HG03039 (cell line): Measurements from ENCODE around the gene PRR35.

Experiments used
- ATAC-seq: cut with Tn5 transposase; IDR thresholded peaks from one replicate; pipeline ENCODE4 v1.9.1; 2021; ENCODE audit warnings: mild to moderate bottlenecking, moderate library complexity; ENCODE audit not compliant: unreplicated experiment

The PRR35 gene

DNA sequence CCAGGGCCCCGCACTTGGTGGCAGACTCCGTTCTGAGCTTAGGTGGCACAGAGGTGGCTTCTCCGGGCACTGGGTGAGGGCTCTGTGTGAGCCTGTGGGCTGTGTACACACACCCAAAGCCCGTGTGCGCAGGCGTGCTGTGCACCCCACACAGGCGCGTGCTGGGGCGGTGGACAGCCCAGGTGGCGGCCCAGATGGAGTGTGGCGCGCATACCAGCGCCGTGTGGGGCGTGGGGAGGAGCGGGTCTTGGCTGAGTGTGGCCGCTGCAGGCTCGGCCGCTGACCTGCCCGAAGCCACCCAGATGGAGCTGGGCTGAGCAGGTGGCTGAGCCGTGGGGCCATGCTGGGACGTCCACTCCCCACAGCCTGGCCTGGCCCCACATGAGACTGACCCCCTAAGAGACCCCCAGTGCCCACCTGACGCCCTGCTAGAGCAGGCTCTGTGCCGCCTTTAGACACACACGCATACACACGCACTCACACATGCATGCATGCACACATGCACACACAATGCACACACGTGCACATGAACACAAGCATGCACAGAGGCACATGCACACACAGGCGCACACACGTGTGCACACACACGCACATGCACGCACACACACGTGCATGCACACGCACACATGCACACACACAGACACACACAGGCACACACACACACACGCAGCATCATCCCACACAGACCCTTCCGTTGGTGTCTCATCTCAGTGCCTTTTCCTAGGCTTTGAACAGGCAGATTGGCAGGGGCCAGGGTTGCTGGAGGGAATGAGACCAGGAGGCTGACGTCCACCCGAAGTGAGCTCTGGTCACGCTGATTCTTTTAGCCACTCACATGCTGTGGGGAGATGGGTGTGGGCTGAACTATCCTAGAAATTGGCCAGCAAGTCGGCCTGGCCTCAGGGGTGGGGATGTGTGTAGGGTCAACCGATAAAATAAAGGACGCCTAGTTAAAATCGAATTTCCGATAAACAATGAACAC lies 2.1 kb downstream of the PRR35 start:
- ATAC-seq, result no peak

DNA sequence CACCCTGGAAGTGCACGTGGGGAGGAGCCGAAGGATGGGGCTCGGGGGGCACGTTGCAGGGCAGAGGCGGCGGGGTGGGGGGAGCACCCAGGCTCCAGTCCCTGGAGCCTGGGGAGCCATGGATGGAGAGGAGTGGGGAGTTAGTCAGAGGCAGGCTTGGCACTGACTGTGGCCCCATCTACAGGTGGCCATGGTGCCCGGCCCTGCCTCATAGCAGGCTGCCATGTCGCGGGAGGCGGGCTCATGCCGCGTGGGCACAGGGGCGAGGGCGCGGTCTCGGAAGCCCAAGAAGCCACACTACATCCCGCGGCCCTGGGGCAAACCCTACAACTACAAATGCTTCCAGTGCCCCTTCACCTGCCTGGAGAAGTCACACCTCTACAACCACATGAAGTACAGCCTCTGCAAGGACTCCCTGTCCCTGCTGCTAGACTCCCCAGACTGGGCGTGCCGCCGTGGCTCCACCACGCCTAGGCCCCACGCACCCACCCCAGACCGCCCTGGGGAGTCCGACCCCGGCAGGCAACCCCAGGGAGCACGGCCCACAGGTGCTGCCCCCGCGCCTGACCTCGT lies 3.0 kb downstream of the PRR35 start:
- no peak for ATAC-seq

DNA sequence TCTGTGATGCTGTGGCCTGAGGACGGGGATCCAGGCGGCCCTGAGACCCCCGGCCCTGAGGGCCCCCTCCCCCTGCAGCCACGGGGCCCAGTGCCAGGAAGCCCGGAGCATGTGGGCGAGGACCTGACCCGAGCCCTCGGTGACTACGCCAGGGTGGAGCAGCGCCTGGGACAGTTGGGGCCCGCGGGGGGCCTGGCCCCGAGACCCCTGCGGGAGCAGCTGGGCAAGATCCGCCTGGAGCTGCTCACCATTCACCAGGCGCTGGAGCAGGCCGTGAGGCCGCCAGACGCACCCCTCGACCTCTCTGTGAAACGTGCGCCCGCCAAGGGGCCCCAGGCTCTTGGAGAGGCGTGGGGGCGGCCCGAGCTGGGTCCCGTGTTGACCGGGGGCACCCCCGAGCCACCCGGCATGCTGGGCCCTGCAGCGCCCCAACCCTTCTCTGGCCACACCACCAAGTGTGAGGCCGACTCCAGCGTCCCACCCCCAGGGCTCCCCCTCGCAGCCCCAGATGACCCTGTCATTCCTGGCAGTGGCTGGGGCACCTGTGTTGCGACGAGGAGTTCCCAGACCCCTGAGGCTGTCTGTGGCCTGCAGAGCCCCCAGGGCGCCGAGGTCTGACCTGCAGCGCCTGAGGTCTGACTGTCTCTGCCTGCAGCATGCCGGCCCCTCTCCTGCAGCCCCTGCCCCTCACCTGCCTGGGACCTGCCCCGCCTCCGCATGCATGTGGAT lies 4.7 kb downstream of the PRR35 start:
- ATAC-seq, result no peak

DNA sequence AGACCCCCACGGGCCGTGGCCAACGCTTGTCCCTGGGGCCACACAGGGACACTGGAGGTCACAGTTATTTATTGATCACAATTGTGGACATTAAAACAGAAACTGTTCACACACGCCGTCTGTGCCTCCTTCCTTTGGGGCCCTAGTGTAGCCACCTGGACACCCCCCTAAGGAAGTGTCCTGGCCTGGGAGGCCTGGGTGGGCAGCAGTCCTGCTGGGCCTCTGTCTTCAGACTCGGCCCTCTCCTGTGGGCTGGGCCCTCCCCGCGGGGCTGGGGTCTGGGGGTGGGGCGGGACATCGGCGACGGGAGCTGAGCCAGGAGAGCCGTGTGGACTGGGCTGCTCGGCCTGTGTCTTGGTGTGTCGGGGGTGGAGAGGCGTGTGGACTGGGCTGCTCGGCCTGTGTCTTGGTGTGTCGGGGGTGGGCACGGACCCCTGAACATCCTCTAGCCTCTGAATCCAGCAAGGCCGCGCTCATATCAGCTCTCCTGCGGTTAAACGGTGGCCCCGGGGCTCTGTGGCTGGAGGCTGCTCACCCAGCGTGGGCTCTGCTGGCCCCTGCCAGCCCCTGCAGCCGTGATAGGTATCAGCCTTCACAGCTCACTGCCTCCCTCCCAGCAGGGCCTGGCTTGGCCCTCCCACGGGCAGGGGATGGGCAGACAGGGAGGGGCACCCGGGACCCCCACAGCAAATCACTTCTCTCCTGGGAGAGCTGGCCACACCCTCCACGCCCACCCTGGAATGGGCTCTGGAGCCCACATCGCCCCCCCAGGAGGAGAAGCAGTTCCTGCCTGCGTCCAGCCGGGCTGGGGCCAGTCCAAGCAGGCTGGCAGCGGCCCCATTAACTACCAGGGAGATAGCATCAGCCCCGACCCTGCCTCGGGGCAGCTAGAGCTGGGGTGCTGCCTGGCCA lies 5.5 kb downstream of the PRR35 start:
- no peak for ATAC-seq

DNA sequence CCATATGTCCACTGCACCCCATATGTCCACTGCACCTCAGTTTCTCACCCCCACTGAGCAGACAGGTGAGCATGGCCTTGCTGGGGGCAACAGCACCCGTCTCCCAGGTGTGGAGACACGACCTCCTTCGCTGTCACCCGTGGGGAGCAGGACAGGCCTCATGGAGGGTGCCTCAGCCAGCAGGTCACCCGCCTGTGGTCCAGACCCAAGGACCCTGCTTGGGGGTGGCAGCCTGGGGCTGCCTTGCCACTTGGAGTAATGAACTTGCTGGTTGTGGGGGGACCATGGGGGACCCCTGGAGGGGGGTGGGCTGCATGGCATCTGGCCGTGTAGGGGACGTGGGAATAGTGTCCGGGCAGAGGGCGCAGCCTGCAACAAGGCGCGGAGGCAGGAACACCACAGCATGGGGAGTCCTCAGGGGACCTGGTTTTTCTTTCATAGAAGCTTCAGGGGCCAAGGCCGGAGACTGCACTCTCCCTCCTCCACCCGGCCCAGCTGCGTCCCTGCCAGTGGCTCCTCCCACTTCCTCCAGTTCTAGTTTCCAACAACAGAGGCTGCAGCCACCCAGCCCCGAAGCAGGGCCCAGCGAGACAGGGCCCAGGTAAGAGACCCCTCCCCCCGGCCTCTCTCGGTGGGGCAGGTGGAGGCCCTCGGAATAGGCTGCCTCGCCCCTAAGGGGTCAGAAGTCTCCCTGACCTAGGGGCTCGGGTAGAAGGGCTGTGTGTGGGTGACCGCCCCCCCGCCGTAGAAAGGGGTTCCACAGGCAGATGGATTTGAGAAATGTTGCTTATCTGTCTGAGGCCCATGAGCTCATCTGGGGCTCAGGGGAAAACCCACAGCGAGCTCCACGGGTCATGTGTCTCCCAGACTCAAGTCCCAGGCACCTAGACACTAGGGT lies 6.5 kb downstream of the PRR35 start, which contains the start of gene NHLRC4:
Gene NHLRC4 (plus strand): TSS at position 531 of the 898 bp plus-strand sequence. CDS start 1,043 bp downstream, outside the sequence.
- ATAC-seq, result no peak

DNA sequence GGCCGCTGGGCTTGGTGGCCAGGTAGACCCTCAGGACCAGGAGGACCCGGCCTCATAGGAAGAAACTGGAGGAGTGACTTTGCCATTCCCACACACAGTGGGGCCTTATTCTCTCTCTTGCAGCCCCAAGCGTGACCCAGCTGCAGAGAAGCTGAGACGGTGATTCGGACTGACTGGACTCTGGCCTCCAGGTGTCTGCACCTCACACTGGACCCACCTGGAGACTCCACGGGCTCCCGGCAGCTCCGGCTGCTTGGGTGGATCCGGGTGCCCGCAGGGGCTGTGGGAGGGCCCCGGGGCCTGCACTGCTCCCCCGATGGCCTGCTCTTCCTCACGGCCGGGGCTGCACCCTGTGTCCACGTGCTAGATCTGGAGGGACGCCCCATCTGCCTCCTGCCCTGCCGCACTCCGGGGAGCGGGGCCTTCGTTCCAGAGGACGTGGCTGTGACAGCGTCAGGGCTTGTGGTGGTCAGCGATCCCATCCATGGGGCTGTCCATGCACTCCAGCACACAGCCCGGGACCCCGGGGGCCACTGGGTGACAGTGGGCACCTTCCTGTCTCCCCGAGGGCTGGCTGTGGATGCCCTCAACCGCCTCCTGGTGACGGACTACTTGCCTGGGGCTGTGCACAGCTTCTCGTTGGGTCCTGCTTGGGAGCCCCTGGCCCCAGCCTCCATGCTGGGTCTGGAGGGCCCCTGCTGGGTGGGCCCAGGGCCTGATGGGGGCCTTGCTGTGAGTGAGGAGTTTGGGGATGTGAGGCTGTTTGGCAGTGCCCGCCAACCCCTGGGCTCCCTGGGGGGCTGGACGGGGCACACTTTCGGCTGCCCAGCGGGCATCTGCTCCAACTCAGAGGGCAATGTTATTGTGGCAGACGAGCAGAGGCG lies 7.4 kb downstream of the PRR35 start:
- no peak for ATAC-seq

DNA sequence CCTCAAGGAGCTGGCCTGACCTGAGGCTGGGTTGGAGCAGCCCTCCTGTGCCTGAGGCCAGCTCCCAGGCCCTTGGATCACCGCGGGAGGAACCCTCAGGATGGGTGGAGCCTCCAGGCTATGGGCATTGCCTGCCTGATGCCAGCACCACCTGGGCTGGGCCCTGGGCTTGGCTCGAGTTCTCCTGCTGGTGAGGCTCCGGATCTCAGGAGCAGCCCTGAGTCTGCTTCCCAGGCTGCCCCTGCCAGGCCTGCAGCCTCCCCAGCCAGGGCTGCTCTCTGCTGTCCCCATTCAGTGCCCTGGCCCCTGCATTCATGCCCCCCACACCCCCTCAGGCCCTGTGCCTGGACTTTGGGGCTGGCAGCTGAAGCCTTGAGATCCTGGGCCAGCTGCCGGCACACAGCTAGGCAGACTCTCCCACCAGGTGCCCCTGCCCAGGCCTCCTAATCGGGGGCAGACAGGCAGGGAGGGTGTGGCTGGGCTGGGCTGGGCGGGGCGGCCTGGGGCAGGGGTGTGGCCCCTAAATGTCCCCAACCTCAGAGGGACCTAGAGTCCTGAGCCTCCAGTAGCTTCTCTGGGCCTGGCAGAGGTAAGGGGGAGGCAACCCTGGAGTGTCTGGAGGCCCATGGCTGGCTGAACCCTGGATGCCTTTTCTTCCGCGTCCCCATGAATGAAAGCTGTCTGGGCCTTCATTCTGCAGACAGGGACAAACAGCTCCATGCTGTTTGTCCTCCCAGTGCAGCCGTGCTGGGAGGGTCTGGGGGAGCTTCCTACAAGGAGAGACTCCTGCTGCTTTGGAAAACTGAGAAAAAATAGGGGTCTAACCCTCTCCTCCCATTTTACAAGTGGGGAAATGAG lies 8.4 kb downstream of the PRR35 start:
- ATAC-seq, result no peak

DNA sequence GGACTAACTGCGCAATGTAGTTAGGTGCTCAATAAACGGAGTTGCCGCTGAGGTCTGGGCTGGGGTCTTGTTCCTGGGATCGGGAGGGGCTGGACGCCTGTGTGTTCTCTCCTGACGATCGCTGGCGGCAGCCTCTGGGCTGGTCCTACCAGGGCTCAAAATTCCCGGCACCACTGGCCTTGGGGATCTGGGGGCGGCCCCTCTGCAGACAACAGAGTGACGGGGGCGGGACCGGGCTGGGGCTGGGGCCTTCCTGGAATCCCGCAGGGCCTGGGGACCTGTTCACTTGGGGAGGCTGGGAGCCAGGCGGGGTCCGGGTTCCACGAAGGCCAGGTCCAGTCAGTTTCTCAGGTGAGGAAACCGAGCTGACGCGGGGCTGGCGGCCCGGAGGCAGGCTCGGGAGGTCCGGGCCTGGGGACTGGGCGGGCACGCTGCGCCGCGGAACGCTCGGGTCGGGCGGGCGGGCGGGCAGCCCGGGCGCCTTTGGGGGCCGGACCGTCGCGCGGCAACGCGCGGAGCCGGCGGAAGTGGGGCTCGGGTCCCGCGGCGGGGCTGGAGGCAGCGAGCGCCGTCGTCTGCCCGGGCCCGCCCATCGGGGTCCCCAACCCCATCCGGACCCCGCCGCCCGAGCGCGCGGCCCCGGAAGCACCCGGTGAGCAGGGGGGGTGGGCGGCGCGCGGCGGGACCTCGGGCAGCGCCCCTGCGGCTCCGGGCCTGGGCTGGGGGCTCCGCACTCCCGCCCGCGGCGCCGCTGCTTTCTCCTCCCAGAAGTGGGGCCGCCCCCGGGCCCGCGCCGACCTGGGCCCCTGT lies 9.5 kb downstream of the PRR35 start, which contains the start of gene PIGQ:
Gene PIGQ (plus strand): TSS at position 524 of the 810 bp plus-strand sequence. CDS start 4,107 bp downstream, outside the sequence.
- peak; percentile 50 for ATAC-seq

DNA sequence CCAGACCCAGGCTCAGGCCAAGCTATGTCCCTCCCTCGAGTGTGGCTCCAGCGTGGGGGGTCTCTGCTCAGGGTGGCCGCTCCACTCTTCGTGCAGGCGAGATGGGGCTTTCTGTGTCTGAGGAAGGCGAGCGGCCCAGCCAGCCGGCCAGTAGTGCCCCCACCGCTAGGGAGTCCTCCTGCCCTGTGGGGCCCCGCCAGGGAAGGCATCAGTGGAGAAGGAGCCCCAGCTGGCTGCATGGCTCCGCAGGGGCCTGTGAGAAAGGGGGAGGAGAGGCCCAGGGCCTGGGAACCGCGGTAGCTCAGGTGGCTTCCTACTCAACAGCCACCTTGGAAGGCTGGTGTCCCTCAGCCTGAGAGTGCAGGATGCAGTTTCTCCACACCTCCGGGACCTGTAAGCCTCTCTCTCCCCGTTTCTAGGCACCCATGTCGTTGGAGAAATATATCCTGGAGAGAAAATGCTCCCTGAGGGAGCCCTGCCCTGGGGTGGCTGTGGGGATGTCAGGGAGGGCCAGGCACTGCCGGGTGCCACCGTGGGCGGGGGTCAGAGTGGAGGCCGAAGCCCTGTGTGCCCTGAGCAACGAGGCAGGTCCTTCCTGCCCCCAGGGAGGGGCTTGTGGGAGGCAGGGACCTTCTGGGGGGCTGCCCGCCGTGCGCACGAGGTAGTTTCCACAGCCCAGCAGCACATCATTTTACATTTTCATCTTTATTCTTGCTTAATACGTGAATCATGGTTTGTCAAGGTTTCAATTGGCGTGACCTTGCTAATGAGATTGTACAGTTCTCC lies 12.9 kb downstream of the PRR35 start:
- ATAC-seq, result no peak

DNA sequence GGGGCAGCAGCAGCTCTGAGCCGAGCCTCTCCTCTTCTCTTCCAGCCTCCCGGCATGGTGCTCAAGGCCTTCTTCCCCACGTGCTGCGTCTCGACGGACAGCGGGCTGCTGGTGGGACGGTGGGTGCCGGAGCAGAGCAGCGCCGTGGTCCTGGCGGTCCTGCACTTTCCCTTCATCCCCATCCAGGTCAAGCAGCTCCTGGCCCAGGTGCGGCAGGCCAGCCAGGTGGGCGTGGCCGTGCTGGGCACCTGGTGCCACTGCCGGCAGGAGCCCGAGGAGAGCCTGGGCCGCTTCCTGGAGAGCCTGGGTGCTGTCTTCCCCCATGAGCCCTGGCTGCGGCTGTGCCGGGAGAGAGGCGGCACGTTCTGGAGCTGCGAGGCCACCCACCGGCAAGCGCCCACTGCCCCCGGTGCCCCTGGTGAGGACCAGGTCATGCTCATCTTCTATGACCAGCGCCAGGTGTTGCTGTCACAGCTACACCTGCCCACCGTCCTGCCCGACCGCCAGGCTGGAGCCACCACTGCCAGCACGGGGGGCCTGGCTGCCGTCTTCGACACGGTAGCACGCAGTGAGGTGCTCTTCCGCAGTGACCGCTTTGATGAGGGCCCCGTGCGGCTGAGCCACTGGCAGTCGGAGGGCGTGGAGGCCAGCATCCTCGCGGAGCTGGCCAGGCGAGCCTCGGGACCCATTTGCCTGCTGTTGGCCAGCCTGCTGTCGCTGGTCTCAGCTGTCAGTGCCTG lies 14.0 kb downstream of the PRR35 start:
- no peak for ATAC-seq

DNA sequence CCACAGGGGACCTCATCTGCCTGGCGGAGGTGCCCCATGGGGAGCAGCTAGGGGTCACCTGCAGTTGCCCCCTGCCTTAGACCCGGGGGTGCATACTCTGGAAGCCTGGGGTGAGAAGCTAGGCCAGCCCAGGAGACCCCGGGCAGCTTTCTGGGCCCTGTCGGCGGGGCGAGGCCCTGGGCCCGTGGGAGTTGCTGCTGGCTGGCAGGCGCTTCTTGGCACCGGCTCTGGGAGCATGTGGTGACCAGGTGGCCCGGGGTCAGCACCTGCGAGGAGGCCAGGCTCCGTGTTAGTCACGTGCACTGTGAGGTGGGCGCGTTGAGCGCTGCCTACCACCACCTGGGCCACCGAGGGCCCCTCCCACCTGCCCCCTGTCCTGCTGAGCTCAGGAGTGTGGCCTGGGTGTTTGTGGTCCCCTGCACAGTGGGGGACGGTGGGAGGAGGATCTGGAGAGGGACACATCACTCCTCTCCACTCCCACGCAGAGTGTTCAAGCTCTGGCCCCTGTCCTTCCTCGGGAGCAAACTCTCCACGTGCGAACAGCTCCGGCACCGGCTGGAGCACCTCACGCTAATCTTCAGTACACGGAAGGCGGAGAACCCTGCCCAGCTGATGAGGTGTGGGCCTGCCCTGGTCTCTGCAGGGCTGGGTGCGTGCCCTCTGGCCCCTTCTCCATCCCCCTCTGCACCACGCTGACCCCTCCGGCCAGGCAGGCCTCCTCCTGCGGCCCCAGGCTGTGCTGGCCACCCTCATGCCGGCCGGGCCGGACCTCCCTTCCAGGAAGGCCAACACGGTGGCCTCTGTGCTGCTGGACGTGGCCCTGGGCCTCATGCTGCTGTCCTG lies 15.4 kb downstream of the PRR35 start:
- no peak for ATAC-seq

DNA sequence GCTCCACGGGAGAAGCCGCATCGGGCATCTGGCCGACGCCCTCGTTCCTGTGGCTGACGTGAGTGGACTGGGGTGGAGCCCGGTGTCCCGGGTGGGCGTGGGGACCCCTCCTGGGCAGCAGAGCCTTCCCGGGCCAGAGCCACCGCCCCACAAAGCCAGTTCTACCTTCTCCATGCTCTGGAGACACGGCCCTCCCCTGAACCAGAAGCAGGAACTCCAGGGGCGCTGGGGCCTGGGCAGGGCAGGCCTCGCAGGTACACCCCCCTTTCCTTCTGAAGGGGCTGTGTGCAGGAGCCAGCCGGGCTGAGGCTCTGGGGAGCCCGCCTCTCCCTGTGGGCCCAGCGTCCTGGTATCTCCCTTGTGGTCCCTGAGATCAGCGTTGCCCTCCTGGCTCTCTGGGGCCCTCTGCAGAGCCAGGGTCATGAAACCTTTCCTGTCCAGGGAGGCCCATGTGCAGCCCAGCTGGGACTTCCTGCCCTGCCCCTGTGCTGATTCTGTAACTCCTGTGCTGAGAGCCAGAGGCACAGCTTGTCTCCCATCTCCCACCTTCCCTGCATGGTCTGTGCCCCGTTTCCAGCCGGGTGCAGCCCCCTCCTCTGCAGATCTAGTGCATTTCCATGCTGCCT lies 16.1 kb downstream of the PRR35 start:
- no peak for ATAC-seq

DNA sequence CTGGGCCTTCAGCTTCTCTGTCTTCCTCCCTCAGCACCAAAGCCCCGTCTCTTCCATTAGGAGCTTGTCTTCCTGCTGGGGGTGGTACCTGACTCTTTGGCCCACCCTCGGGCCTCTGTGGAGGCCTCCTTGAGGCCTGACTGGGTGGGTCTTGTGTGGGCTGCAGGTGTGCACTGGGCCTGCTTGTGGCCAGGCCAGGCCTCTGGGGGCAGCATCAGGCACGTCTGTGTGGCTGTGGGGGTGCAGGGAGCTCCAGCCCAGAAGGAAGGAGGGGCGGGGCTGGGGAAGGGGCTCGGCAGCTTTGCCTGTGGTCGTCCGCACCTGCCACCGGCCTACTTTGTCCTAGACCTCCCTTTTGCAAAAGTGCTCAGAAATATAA lies 16.6 kb downstream of the PRR35 start:
- ATAC-seq, result no peak

DNA sequence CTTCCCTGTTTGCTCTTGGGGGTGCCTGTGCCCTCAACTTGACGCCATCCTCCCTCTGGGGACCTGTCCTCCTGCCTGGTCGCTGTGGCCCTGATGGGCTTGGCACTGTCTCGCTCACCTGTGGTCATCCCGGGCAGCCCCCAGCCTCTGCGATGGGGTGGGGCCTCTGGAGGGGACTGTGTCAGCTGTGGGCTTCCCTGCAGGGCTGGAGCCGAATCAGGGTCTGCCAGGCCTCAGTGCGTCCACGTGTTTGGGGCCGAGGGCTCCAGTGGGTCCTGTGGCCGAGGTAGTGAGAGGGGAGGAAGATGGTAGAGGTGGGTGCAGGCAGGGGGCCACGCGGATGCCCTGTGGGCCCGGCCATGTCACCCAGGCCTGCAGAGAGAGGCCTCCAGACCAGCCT lies 17.6 kb downstream of the PRR35 start:
- ATAC-seq, result no peak
